ENCODE results near the gene TST.

- TF ChIP-seq POLR2A (IDR thresholded peaks at IDR 0.05; ENCODE audit: low read length) (no peak), CTCF (IDR thresholded peaks at IDR 0.05) (no peak), NFE2L2 (conservative IDR thresholded peaks at IDR 0.05; ENCODE audit: low read length) (no peak), JUNB (IDR thresholded peaks at IDR 0.05) (no peak), MAFK (IDR thresholded peaks at IDR 0.05; ENCODE audit: partially characterized antibody) (no peak)
These were observed 1.9 kb downstream of the TST start for GRCh38 chr22:37017356-37017755.
